ENCODE data around the gene MTARC1.

MTARC1 gene

DNA sequence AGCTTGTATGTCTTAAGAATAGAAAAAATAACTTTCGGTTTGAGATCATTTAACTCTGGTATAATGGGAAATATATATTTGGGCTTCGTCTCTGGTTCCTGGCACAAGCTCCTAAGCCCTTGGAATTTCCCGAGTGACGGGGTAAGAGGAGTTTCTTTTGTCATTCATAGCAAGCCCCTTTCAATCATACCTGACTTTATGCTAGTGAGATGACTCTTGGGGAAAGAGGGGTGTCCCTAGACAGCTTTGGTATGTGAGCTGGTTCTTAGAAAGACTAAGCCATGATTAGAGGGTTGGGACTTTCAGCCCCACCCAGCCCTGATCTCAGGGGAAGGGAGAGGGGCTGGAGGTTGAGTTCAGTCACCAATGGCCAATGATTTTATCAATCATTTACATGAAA lies 13.9 kb upstream of the MTARC1 start:
- no peak for DNase-seq

DNA sequence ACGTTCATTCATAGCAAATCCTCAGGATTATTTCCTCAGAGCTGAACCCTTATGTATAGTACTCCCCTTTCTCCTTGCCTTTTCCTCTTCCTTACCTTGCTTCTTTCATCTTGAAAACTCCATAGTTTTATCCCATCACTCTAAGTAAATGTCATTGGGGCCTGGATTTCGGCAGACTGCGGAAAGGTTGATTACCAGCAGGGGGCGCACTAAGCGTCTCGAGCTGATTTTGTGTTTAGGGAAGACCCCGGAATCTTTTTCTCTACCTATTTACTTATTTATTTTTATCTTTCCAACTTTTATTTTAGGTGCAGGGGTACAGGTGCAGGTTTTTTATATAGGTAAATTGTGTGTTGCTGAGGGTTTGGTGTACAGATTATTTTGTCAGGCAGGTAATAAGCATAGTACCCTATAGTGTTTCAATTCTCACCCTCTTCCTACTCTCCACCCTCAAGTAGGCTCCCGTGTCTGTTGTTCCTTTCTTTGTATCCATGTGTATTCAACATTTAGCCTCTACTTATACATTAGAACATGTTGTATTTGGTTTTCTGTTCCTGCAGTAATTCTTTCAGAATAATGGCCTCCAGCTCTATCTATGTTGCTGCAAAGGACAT lies 11.4 kb upstream of the MTARC1 start:
- peak in 1 of 2 donors; percentile 15 for DNase-seq

DNA sequence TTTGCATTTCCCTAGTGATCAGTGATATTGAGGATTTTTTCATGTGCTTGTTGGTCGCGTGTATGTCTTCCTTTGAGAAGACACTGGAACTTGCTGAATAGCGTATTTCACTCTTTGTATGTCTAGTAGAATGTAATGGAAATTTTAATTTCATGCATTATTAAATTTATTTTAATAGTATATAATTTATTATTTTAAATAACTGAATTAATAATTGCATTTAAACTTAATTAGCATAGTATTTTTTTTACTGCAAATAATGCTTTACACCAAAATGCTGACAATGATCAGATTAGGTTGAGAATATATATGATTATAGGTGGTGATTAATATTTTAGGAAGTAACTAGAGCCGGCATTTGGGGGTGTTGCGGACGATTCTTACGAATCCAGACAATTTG lies 10.5 kb upstream of the MTARC1 start:
- no peak for DNase-seq

DNA sequence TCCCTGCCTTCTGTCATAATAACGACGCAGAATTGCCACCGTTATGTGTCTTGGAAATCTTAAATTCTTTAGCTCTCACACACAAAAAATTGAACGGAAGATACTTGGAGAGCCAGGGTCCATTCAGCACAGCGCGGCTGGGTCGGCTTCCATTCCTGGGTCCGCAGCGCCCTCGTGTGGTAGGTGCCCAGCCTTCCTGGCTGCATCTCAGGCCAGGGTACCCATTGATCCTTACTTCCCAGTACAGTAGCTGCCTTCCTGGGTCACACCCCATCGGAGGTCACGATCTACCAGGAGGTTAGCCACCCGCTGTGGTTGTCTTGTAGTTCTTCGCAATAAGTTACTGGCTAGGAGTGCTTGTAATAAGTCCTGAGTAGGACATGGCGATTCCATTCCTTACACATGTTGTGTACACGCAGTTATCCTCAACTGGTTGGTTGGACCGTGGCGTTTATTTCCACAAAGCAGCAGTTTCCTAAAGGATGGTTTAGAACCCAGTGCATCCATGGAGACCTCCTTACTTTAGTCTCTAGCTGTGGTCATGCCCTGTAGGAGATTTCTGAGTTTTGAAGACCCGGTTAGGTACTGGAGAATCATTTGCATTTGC lies 9.9 kb upstream of the MTARC1 start:
- peak; percentile 49 to 64 for DNase-seq

DNA sequence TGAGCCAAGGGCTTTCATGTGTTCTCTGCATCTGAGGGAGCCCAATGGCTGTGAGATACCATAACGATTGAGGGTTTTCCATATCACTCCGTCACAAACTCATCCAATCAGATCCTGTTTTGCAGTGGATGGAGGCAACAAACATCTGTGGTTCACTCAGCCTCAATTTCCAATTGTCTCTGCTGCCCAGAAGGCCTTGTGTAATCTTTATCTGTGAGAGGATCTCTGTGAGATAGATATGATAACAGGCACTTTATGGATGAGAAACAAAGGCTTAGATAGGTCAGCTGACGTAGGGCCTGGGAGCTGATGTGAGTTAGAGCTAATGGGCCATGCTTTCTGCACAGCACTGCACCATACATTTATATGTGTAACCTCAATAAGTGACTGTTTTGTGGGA lies 3.3 kb upstream of the MTARC1 start:
- no peak for DNase-seq

DNA sequence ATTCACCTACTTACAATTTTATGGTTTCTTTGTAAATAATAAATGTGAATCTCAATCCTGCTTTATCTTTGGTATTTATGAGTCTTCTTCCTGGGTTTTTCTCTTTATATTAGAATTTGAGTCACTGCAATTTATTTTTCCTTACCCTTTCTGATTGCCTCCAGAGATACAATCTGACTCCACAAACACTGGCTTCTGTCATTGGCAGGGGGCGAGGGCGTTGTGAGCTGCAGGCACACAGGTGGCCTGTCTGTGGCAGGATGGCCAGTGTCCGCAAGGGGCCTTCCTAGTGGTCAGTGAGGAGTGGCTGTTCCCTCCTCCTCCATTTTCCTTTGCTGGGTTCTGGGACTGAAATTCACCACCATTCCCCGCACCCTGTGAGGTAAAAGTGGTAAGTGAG lies 2.0 kb upstream of the MTARC1 start:
- no peak for DNase-seq

DNA sequence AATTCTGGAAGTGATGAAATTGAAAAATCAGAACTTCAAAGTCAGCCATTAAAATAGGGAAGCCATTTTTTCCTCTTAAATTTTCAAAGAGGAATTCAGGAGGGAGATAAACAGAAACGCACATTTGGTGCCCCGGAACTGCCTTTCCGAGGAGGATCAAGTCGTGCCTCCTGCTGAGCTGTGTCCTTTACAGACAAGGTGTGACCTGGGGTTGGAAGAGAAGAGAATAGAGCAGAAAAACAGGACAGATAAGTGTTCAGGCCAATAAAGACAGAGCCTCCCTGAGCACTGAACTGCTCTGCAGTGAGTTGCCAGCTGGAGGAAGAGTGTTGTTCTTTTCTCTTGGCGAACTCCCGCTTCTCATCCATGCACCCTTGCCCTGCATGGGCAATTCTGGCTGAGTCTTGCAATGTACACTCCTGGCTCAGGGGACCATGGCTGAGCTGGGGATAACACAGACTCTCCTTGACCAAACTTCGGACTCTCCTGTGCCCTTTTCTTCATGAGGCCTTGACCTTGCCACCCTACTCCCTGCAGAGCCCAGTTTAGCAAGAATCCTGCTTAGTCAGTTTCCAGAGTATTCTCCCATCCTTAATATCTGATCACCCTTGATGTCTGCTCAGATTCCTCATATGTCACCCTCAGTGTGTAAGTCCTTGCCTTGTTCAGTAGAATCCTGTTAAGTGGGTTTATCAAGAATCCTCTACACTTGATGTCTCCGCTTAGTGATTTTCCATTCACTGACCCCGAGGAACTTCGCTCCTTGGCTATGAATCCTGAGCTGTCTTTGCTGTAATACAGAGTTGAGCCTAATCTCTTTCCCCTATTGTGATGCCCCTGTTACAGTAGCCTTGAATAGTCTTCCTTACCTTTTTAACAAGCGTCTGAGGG lies 1.3 kb upstream of the MTARC1 start:
- DNase-seq: no peak

DNA sequence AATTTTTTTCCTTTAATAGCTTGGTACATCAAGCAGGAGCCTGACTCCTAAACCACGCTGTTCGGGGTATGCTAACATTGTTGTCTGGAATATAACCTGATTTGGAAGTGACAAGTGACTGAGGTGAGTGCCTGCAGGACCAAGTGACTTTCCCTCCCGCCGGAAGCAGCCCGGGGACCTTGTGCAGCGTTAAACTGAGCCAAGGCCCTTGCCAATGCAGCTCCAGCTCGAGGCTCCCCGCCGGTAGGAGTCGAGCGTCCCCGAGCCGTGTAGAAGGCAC lies 716 bp upstream of the MTARC1 start:
- no peak for DNase-seq

DNA sequence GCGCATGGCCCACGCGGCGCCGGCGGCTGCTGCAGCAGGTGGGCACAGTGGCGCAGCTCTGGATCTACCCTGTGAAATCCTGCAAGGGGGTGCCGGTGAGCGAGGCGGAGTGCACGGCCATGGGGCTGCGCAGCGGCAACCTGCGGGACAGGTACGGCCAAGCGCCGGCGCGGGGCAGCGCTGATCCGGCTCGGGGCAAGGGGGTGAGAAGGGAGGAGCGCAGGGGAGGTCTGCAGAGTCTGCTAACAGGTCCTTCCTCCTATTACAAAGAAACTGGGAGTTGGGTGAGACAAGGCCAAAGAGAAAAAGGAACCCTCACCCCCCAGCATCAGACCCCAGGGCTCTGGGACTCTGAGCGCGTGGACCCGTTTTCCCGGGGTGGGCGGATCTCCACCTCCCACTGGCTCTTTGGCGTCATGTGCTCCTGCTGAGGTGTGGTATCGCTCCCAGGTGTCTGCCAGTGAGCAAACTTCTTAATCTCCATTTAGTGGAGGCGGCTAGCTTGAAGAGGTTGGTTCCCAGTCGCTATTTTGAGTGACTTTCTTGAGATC lies 431 bp downstream of the MTARC1 start:
- DNase-seq: no peak

DNA sequence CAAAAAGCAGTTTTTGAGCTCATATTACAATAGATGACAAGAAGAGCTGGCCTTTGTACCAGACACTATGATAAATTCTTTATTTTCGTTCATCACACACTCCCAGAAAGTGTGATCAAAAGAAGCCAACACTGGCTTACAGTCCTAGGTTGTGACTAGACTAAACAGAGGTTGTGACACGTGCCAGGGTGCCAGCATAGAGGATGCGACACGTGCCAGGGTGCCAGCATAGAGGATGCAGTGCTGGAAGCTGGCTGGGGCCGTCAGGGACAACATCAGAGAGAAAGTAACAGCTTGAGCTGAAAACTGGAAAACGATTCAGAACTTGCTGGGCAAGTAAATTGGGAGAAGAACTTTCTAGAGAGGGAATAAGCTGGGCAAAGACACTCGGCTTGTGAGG lies 2.2 kb downstream of the MTARC1 start:
- DNase-seq: no peak

DNA sequence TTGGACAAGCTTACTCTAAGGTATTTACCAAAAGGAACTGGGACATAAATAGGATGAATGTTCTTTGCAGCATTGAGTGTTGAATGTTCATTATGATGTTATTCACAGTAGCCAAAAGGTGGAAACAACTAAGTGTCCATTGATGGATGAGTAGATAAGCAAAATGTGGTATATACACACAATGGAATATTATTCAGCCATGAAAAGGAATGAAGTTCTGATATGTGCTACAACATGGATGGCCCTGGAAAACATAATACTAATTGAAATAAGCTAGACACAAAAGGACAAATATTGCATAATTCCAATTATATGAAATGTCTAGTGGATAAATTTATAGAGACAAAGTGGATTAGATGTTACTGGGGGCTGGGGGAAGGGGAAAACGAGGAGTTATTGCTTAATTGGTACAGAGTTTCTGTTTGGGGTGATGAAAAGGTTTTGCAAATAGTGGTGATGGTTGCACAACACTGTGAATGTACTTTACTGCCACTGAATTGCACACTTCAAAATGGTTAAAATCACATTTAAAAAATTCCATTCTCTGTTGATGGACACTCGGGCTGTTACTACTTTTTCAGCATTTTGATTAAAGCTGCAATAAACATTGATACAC lies 2.9 kb downstream of the MTARC1 start:
- DNase-seq: no peak

DNA sequence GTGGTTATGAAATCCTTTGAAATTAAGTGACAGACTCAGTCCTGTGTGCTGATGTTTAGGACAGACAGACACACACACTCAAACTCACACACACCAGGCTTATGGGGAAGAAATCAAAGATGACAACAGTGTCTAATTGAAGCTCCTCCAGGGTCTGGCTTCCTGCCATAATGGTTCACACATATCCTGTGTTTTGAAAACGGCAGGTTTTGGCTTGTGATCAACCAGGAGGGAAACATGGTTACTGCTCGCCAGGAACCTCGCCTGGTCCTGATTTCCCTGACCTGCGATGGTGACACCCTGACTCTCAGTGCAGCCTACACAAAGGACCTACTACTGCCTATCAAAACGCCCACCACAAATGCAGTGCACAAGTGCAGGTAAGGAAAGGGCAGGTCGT lies 4.6 kb downstream of the MTARC1 start:
- DNase-seq: no peak

DNA sequence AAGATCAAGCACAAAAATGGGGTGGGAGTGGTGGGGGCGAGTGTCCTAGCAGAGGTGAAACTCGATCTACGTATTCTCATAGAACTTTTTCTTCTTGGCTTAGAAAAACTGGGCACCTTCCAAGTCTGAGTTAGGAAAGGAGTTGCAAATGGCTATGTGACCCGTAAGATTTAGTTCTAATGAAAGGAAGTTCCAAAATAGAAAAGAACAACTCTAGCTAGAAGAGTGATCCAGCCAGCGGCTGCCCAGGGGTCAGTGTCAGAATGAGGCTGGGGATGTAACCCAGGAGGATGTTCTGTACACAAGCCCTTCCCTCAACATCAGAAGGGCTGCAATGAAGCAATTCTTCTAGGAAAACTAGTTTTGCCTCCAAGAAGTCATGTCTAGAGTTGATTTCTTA lies 5.2 kb downstream of the MTARC1 start:
- DNase-seq: no peak

DNA sequence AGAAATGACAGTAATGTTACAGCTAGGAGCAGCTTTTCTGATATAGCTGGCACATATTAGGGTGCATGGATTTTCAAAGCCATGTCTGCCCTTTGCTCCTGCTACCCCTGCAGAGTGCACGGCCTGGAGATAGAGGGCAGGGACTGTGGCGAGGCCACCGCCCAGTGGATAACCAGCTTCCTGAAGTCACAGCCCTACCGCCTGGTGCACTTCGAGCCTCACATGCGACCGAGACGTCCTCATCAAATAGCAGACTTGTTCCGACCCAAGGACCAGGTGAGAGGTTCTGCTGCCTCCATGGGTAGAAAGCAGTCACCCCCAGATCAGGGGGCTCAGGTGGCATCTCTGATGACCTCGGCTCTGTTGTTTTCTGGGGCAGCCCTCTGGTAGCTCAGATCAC lies 9.8 kb downstream of the MTARC1 start:
- no peak for DNase-seq

DNA sequence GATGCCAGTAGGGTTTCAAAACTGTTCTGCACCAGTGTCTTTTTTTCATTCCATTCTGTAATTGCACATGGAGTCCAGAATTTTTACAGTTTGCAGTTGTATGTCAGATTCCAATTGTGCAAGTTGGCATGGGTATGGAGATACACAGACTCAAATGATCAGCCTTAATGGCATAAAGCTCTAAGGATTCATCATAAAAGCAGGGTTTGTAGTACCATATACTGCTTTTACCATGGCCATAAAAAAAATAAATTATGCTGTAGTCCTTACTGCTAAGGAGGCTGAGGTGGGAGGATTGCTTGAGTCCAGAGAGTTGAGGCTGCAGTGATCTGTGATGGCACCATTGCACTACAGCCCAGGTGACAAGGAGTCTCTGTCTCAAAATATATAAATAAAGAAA lies 10.3 kb downstream of the MTARC1 start:
- no peak for DNase-seq

DNA sequence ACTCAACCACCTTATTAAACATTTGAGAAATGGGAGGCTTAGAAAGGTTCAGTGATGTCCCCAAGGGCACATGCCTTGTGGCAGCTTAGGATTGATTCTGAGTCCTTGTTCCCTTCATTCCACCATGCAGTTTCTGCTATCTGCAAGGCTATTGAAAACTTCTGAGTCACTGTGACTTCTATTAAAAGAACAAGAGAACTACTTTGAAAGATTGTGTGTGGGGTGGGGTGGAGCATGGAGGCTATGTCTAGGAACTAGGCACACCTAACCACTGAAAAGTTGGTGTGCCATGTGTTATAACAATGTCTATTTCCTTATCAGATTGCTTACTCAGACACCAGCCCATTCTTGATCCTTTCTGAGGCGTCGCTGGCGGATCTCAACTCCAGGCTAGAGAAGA lies 10.8 kb downstream of the MTARC1 start:
- DNase-seq: no peak

DNA sequence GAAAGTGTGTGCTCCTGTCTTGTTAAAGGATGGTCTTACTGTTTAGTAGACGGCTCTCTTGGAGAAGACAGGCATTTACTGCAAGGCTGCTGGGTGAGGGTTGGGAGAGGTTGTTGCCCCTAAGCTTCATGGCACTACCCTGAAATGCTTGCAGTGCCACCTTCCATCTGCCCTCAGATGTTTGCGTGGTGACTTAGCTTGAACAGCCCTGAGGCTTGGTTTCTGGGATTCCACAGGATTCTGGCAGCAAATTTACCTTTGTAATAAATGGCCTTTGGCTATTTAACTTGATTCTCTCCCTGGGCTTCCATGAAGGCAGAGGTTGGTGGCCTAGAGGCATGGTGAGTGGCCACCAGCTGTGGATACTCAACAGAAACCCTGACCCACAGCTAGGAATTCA lies 11.6 kb downstream of the MTARC1 start:
- no peak for DNase-seq

DNA sequence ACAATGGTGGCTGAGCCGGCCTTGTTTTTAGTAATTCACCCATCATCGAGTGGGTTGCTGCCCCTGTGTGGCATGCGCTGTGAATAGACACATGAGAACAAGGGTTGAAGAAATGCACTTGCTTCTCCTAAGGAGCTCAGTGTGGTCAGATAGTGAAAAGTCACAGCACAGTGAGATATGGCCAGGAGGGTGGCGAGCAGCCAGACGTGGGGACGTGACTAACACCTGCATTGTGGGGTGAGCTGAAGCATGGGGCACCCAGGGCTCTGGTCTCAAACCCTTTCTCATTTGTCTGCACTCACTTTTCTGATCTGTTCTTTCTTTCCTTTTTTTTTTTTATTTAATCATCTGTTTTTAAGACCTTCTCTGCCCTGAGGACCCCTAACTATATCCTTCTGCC lies 13.5 kb downstream of the MTARC1 start:
- no peak for DNase-seq

DNA sequence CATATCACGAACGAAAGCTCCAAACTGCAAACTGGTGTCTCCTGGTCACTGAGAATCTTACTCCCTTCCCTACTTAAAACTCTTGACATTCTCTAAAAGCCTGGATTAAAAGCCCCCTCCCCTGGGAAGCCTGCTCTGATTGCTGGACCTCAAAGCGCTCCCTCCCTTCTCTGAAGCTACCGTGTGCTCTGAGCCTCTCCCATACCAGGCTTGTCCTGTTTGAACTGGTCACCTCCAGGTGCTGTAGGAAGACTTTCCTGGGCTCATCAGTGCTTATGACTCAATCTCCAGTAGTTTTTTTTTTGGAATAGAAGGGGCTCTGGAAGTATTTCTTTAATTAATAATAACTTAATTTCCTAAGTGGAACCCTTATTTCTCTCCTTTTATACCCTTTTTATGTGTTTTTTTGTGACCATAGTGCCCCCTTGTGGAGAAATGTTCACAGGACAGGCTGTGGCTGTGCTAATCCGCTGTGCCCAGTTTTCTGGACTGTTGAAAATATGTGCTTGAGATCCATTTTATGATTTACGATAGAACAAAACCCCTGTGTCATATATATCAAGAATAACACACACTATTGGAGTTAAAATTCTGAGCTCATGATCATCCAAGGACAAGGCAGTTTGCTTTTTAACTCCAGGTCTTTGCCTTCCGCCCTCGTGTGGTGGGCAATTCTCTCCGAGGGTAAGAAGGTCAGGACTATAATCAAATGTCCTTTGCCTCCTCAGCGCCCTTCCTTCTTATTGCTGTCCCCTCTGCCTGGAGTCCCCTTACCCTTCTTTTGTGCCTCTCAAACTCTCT lies 16.9 kb downstream of the MTARC1 start:
- DNase-seq: peak in 1 of 2 donors; percentile 24

DNA sequence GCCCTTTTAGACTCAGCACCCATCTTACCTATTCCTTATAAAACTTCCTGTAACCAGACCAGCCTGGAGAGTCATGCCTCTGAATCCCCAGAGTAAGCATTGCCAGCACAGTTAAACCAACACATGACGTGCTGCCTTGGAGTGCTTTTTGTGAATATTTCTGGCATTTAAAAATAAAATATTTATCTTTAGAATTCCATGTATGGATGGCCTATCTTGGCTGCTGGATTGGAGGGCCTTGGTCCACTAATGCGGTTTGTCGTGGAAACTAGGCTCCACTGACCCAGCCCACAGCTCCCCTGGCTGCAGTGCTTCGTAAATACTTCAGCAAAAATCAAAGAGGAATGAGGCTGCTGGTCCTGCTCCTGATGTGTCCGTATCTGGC lies 17.5 kb downstream of the MTARC1 start:
- DNase-seq: no peak

DNA sequence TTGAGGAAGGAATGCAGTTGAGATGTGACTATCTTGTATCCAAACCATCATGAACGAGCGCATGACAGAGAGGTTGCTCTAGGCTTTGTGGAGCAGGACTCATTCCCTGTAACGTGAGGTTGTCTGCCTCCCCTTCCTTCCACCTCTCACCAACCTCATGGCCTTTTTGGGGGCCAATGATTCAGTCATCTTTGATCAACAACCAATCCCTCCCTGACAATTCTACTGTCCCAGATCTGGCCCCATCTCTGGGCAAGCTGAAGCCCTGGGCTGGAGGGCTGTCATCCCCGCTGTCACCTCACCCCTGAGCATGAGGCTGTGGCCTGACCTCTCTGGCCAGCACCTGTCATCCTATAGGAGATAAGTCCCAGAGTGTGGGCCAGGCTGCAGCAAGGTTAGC lies 19.7 kb downstream of the MTARC1 start:
- no peak for DNase-seq

DNA sequence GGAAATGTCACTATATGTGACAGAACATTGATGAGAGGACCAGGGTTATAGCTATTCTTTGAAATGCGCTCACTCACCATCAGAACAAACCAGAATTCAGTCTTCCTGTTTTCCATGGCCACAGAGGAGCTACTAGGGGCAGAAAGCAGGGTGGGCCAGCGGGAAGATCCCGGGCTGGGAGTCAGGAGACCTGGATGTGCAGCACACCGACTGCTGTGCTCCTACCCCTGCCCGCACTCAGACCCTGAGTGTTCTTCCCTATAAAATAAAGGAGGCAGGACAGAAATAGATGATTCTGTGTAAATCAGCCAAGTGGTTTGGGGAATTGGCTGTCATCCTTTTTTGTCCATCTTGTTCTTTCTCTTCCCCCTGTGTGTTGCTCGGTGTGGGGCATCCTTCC lies 21.0 kb downstream of the MTARC1 start:
- DNase-seq: no peak
